CD4-positive, alpha-beta T cell treated with Interleukin-17A for 4 hours (primary cell): ENCODE measurements around the gene EPB41.
"Not testable (repeated sequence)": the region's sequence is repeated elsewhere in the genome, so short reads cannot be mapped to it uniquely, and the experiment has no call there.

ENCODE experiments used
- DNase-seq: peaks from one replicate; pipeline ENCODE4 v3.0.0-alpha.2; 2020; ENCODE audit warnings: mixed read lengths

EPB41 gene

GRCh38 chr1:28983509-28984310 is 69.3 kb downstream of the EPB41 start:
- DNase-seq = peak; percentile 36

- DNase-seq = no peak
These were observed 69.9 kb downstream of the EPB41 start for GRCh38 chr1:28984311-28984684.

GRCh38 chr1:28985427-28985826 is 71.1 kb downstream of the EPB41 start:
- no peak for DNase-seq

GRCh38 chr1:28986306-28986910 is 72.0 kb downstream of the EPB41 start:
- no peak for DNase-seq

GRCh38 chr1:29002792-29003191 is 88.4 kb downstream of the EPB41 start:
- DNase-seq = no peak

- DNase-seq = no peak
These were observed 89.9 kb downstream of the EPB41 start for GRCh38 chr1:29004288-29004687.

GRCh38 chr1:29004798-29005197 is 90.4 kb downstream of the EPB41 start:
- DNase-seq = no peak

GRCh38 chr1:29011775-29012174 is 97.4 kb downstream of the EPB41 start:
- DNase-seq = no peak

GRCh38 chr1:29017235-29017634 is 102.9 kb downstream of the EPB41 start:
- DNase-seq = no peak

GRCh38 chr1:29017975-29018712 is 103.8 kb downstream of the EPB41 start:
- no peak for DNase-seq

GRCh38 chr1:29022620-29023019 is 108.3 kb downstream of the EPB41 start:
- DNase-seq = no peak

- DNase-seq = no peak
These were observed 115.3 kb downstream of the EPB41 start for GRCh38 chr1:29029667-29030066.

- no peak for DNase-seq
These were observed 118.5 kb downstream of the EPB41 start for GRCh38 chr1:29032841-29033240.

- DNase-seq = no peak
These were observed 119.6 kb downstream of the EPB41 start for GRCh38 chr1:29033829-29034466.

GRCh38 chr1:29043274-29043965 is 129.1 kb downstream of the EPB41 start:
- no peak for DNase-seq

- no peak for DNase-seq
These were observed 129.6 kb downstream of the EPB41 start for GRCh38 chr1:29044010-29044409.

GRCh38 chr1:29045663-29046062 is 131.3 kb downstream of the EPB41 start:
- DNase-seq = not testable (repeated sequence)

- no peak for DNase-seq
These were observed 132.8 kb downstream of the EPB41 start for GRCh38 chr1:29047142-29047541.

GRCh38 chr1:29050166-29050565 is 135.8 kb downstream of the EPB41 start:
- DNase-seq = no peak

GRCh38 chr1:29052100-29052499 is 137.7 kb downstream of the EPB41 start:
- DNase-seq = no peak

GRCh38 chr1:29052941-29053340 is 138.6 kb downstream of the EPB41 start:
- no peak for DNase-seq

- DNase-seq = no peak
These were observed 140.8 kb downstream of the EPB41 start for GRCh38 chr1:29055160-29055559.

GRCh38 chr1:29056256-29056655 is 141.9 kb downstream of the EPB41 start:
- DNase-seq = no peak
